UCSD-AML1 (cell line): ENCODE results near the gene GHRH.

Experiments
- DNase-seq: peaks from one replicate; lab custom pipeline; 2025; ENCODE audit not compliant: unreplicated experiment; lab: John Stamatoyannopoulos, UW

Gene GHRH

DNA sequence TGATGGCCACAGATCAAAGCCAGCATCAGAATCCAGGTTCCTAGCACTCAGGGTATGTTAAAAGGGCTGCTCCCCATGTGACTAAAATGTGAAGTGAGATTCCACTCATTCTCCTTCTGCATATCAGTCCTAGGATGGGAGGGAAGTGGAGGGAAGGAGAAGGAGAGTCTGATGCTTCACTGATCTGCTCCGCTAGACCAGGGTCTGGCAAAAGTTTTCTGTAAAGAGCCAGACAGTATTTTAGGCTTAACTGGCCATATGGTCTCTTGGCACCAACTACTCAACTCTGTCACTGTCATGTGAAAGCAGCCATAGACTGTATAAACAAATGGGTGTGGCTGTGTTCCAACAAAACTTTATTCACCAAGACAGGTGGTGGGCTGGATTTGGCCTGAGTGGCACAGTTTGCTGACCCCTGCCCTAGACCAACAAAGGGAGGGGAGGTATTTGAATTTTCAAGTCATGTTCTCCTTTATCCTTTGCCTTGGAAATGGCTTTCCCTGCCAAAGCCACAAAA lies 22.6 kb downstream of the GHRH start:
- no peak for DNase-seq

DNA sequence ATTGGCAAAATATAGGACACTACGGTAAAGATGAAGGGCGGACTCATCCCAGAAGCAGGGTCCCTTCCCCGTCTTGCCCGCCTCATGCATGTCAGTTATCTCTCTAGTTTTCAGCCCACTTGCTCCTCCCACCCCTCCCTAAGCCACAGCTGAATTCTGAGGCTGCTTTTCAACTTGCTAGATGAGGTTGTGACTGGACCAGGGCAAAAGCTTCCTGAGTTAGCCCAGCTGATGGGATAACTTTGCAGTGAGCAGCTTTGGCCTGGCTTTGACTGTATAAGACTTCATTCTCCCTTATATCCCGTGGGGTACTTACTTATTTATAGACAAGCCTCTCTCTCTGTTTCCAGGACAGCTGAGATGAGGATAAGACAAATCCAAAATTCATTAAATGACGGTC lies 23.2 kb downstream of the GHRH start:
- no peak for DNase-seq

DNA sequence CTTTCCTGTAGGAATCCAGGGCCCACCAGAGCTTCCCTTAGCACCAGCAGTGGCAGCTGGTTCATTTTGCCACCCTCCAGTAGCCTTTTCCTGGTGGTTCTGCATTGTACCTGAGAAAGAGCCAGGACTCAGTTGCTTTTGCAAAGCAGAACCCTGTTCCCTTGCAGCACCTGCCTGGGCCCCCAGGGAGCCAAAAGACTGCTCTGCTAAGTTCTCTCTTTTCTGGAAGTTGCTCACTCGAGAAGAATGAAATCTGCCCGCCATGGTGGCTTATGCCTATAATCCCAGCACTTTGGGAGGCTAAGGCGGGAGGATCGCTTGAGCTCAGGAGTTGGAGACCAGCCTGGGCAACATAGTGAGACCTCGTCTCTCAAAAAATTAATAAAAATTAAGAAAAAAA lies 24.0 kb downstream of the GHRH start:
- no peak for DNase-seq

- DNase-seq, result no peak
Observed at GRCh38 chr20:37236462-37236861, 25.2 kb downstream of the GHRH start.

DNA sequence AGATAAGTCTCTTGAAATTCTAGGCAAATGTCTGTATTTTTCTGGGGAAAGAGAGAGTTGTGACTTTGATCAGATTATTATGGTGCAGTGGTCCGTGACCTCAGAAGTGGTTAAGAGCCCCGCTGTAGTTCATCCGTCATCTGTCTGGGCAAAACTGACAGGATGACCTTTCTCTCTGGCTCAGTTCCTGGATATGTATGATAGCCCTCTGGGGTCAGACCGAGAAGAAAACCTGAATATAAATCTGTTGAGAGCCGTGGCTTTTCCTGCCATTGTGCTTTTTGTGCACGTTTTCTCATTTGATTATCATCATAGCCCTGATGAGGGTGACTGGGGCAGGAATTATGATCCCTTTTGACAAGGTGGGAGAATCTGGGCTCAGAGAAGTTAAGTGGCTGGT lies 26.5 kb downstream of the GHRH start:
- DNase-seq, result no peak

- DNase-seq, result no peak
Observed at GRCh38 chr20:37234254-37234581, 27.4 kb downstream of the GHRH start.

- DNase-seq, result no peak
Observed at GRCh38 chr20:37233548-37234253, 27.9 kb downstream of the GHRH start.

DNA sequence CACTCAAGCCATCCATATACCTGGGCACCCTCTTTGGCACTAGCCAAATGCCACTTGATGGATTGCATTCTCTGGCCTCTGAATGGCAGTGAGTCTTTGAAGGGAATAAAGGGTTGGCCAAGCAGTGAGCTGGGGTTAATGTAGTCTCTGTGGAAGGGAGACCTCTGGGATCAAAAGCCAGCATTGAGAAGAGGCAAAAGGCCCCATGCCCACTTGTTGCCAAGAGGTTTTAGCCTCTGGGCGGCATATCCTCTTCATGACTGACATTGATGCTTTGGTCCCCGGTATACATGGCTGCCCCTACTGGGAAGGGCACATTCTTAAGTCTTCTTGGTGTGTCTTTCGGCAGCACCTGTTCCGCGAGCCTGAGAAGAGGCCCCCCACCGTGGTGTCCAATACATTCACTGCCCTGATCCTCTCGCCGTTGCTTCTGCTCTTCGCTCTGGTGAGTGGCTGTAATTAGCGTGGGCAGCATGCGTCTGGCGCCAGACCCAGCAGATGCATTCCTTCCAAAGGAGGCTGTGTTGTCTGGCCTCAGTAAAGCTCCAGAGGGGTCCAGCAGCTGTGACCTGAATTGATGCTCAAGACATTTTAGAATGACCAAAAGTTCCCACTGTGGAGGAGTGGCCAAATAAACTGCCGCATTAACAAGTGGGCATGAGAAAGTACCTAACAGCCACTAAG lies 29.5 kb downstream of the GHRH start:
- no peak for DNase-seq

DNA sequence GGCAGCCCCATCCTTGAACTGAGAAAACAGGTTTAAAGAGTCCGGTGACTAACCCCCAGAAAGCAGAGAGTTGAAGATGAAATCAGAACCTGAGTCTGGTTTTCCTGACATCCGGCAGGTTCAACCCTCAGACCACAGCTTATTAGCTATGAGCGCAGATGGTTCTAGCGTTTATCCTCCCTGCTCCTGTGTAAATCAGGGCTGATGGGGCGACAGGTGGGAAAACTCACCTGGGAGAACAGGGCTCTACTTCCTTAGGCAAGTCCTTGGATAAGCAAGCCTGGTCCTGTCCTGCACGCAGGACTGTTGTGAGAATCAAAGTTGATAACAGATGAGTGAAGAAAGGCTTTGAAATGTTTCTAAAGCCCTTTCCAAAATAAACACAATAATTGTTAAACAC lies 31.4 kb downstream of the GHRH start:
- DNase-seq, result no peak

DNA sequence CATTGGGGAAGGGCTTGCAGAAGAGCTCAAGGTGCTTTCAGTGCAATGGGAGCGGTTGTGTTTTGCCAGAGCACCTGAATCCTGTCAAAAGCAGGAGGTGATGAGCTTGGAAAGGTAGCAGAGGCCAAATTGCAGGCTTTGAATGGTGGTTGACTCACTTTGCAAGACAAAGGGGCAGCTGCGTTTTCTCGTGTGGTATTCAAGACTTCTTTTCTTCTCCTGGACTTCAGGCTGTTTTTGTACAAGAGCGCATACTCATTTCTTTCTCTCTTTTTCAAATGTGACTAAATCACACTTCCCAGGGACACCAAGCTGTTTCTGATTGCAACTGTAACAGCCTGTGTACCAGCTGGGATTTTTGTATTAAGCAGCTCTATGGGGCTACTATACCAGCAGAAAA lies 32.3 kb downstream of the GHRH start:
- DNase-seq, result no peak

- no peak for DNase-seq
Observed at GRCh38 chr20:37228656-37229055, 33.0 kb downstream of the GHRH start.

DNA sequence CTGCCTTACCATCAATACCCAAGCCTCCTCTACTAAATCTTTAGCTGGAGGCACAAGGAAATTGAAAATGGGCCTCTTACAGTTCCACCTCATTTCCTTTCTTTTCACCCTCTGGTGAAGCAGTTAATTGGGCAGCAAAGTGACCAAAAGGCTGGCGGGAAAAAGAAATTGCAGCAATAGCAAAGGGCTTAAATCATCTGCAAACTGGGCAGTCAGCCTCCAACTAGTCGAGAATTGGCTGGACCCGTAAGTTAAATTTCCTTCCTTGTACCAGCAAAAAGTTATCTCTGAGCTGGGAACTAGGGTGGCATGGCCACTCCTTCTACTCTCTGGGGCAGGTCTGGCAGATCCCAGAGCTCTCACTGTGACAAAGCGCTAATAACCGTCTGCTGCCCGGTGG lies 33.5 kb downstream of the GHRH start:
- no peak for DNase-seq

DNA sequence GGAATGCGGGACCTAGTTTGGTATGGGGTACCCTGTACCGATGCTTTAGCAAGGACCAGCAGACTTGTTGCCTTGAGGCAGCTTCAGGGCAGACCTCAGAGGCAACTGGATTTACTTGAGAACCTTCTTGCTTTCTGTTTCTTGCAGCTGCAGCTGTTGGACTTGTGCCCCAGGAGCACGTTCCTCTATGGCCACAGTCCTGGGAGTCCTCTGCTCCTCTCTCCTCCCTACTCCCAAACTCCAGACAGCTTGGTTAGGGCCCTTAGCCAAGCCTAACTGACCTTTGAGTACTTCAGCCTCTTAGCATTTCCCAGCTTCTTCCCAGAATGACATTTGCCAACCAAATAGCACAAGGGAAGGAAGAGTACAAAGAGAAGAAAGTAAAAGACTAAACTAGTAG lies 34.7 kb downstream of the GHRH start:
- DNase-seq, result no peak

DNA sequence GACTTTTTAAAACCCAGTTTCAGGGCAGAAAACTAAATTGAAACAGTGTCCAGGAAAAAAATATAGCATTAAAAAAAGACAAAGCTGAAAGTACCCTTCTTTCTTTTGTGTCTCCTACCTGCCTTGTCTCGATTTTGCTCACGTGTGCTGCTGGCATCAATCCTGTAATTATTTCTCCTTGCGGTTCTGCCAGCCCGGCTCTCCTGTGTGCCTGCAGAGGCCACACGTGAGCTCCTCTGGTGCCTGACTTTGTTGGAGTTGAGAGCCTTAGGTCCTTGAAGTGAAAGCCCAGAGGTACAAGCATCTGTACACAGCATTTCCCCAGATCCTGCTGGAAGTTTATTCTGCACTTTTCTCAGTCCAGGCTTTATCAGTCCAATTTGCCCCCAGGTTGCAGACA lies 36.5 kb downstream of the GHRH start:
- DNase-seq, result no peak

GRCh38 chr20:37223053-37223452 lies 38.6 kb downstream of the GHRH start:
- DNase-seq, result peak; percentile 16

DNA sequence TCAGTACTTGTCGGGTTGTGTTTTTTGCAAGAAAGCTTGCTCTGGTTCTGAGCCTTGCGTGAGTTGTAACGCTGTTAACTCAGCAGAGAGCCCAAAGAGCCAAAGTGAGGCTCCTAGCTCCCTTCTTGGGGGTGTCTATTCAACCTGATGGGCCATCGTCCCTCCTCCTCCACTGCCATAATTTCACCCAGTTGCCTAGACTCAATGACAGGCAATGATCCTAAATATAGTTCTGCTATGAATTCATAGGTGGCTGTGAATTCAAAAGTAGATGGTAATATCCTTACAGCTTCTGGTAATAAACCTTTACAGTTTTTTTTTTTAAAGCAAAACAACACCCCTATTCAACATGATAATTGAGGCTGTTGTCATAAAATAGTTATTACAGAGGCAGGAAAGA lies 39.5 kb downstream of the GHRH start:
- no peak for DNase-seq

GRCh38 chr20:37220731-37221130 lies 40.9 kb downstream of the GHRH start:
- DNase-seq, result no peak

- DNase-seq, result no peak
Observed at GRCh38 chr20:37219751-37220668, 41.6 kb downstream of the GHRH start.

- no peak for DNase-seq
Observed at GRCh38 chr20:37218976-37219375, 42.6 kb downstream of the GHRH start.

- DNase-seq, result no peak
Observed at GRCh38 chr20:37218441-37218840, 43.2 kb downstream of the GHRH start.

GRCh38 chr20:37209661-37210314 lies 51.8 kb downstream of the GHRH start:
- DNase-seq, result no peak
